OCI-LY7 (cell line): ENCODE results near the gene CHD1L.

ENCODE experiments used
- EZH2phosphoT487 ChIP-seq: fragments of 200-600 bp; sonication (generic); IDR thresholded peaks from 2 replicates; pipeline ENCODE4 v1.6.1; 2018; ENCODE audit warnings: low read depth, borderline replicate concordance, mild to moderate bottlenecking, mixed run types, antibody characterized with exemption, low read length, moderate library complexity, mixed read lengths
- TF ChIP-seq, protein P1 (sequence below): fragments of 200-600 bp; sonication (generic); conservative IDR thresholded peaks from 2 replicates; pipeline ENCODE4 v1.5.1; 2014; ENCODE audit warnings: mild to moderate bottlenecking, antibody characterized with exemption, low read length, moderate library complexity, mixed read lengths

- TF ChIP-seq, protein P1, sequence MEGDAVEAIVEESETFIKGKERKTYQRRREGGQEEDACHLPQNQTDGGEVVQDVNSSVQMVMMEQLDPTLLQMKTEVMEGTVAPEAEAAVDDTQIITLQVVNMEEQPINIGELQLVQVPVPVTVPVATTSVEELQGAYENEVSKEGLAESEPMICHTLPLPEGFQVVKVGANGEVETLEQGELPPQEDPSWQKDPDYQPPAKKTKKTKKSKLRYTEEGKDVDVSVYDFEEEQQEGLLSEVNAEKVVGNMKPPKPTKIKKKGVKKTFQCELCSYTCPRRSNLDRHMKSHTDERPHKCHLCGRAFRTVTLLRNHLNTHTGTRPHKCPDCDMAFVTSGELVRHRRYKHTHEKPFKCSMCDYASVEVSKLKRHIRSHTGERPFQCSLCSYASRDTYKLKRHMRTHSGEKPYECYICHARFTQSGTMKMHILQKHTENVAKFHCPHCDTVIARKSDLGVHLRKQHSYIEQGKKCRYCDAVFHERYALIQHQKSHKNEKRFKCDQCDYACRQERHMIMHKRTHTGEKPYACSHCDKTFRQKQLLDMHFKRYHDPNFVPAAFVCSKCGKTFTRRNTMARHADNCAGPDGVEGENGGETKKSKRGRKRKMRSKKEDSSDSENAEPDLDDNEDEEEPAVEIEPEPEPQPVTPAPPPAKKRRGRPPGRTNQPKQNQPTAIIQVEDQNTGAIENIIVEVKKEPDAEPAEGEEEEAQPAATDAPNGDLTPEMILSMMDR: no peak
- TF ChIP-seq EZH2phosphoT487: no peak
Observed at GRCh38 chr1:147218606-147219005, 23.9 kb upstream of the CHD1L start.
